OCI-LY3 (cell line): Measurements from ENCODE around the gene PLAA.

ENCODE experiments used
- CTCF ChIP-seq: fragments of 200-600, 300-600 bp; sonication (generic); IDR thresholded peaks from 2 replicates; pipeline ENCODE4 v1.5.1; 2014; ENCODE audit warnings: antibody characterized with exemption, low read length, low read depth
- EZH2phosphoT487 ChIP-seq: fragments of 200-600 bp; shearing (Covaris generic); IDR thresholded peaks from 2 replicates; pipeline ENCODE4 v1.6.1; 2018; ENCODE audit warnings: antibody characterized with exemption, mixed run types, low read depth

DNA sequence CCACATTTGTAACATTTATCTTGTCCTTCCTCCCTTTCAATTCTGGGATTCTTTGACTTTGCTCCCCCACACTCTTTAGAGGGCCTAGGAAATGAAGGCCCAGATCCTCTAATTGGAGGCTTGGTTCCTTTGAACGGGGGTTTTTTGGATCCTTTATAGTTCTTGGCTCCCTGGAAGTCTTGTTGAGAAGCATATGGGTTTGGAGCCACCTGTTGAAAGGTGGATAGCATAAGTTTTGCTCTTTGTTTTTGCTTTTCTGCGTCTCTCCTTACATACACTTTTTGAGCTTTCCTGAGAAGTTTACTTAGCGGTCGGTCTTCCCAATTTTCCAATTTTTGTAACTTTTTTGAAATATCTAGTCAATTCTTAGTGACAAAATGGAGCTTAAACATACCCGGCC is 26.9 kb upstream of the PLAA start:
- no peak for TF ChIP-seq CTCF
- no peak for TF ChIP-seq EZH2phosphoT487
